Lower leg skin (tissue), 4 donors: ENCODE data around the gene GMCL2. TPM values are rescaled to one million over a fixed set of nuclear protein-coding genes. Genes with fewer than 3 reads are reported as not detected.

Source experiments
- DNase-seq, 2 donors: peaks; one replicate each; pipeline ENCODE4 v3.0.0-alpha.2; 2019; ENCODE audit warnings: low spot score in 2 of 2
- H3K4me3 ChIP-seq: fragments of 200-600 bp; sonication (generic); 2 replicates; pipeline ENCODE4 v1.5.1; 2017; ENCODE audit warnings: mild to moderate bottlenecking, low read depth; ENCODE audit not compliant: poor library complexity, severe bottlenecking
- POLR2A ChIP-seq, 2 donors: fragments of 450-650 bp; IDR thresholded peaks; one replicate each; pipeline ENCODE4 v1.6.1; 2016 to 2017; ENCODE audit warnings: antibody characterized with exemption in 2 of 2, mild to moderate bottlenecking in 1 of 2, moderate library complexity in 1 of 2
- WGBS, 2 donors: methylation state at CpG; one replicate each; pipeline ENCODE4 v1.1.5; 2018; 5-methylcytosine and 5-hydroxymethylcytosine counted together
- intact Hi-C: fragments of 100-400 bp; cut with DNase I; formaldehyde crosslinking; loops from one replicate; pipeline ENCODE4 v1.15.0; 2023; ENCODE audit warnings: low total_unique reads
- total RNA-seq, 4 donors: library from RNA; depleted of rRNA; stranded (reverse); fragments of >200 nt; gene quantifications; one replicate each; pipeline ENCODE4 v1.1.0, GENCODE V29; 2016
- TF ChIP-seq, protein P1 (sequence below), 3 donors: fragments of 450-650 bp; IDR thresholded peaks; one replicate each; pipeline ENCODE4 v1.5.1; 2016; ENCODE audit warnings: antibody characterized with exemption in 3 of 3, mild to moderate bottlenecking in 3 of 3, moderate library complexity in 2 of 3

GMCL2 gene
- total RNA-seq, 4 donors from 2014 or later: not detected

DNA sequence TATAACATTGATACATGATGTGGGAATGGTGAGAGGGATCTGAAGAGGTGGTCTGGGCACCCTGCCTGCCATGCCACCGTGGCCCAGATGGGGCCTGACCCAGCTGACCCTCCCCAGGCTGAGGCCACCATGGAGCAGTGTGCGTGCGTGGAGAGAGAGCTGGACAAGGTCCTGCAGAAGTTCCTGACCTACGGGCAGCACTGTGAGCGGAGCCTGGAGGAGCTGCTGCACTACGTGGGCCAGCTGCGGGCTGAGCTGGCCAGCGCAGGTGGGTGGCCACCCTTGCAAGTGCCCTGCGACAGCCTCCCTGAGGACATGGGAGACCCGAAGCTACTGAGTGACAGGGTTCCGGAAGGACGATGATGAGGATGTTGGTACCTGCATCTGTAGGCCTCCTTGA, 49.2 kb downstream of the GMCL2 start:
- TF ChIP-seq, protein P1, sequence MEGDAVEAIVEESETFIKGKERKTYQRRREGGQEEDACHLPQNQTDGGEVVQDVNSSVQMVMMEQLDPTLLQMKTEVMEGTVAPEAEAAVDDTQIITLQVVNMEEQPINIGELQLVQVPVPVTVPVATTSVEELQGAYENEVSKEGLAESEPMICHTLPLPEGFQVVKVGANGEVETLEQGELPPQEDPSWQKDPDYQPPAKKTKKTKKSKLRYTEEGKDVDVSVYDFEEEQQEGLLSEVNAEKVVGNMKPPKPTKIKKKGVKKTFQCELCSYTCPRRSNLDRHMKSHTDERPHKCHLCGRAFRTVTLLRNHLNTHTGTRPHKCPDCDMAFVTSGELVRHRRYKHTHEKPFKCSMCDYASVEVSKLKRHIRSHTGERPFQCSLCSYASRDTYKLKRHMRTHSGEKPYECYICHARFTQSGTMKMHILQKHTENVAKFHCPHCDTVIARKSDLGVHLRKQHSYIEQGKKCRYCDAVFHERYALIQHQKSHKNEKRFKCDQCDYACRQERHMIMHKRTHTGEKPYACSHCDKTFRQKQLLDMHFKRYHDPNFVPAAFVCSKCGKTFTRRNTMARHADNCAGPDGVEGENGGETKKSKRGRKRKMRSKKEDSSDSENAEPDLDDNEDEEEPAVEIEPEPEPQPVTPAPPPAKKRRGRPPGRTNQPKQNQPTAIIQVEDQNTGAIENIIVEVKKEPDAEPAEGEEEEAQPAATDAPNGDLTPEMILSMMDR (IDR thresholded peaks at IDR 0.05): no peak
- no peak for TF ChIP-seq POLR2A (IDR thresholded peaks at IDR 0.05)
- no peak overlapping the region for H3K4me3 ChIP-seq
- WGBS, 2 donors: 85 to 89% methylated on average over 11 to 12 of the region's 12 CpGs
- no peak for DNase-seq
- intact Hi-C loops: no loop called here

DNA sequence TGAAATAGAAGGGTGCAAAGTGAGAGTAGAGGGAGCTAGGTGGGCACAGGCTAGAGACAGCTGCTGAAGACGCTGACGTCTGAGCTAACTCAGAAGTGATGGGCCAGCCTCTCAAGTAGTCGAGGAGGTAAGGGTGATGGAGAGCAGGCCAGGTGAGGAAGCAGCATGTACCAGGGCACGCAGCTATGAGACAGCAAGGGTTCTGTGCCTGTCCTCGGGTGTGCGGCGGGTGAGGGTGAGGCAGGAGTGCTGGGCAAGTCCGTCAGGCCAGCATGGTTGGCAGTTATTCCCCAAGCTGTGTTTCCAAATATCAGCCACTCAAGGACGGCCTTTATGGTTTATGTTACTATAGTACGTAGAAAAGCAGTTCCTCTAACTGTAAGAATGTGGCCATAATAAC, 50.2 kb downstream of the GMCL2 start:
- H3K4me3 ChIP-seq: no peak overlapping the region
- 81% methylated on average over 10 of the region's 10 CpGs for WGBS, 2 donors
- DNase-seq: no peak
- intact Hi-C loops: no loop called here
- TF ChIP-seq POLR2A (IDR thresholded peaks at IDR 0.05): no peak
- TF ChIP-seq, protein P1 (IDR thresholded peaks at IDR 0.05): no peak

Other genes starting within 250 kb of the GMCL2 start
- gene PROP1, start 191.1 kb downstream of the GMCL2 start, total RNA-seq: not detected
- gene N4BP3, start 73.8 kb downstream of the GMCL2 start, total RNA-seq: 10 to 100 TPM; 17.6 to 26.3 (median 19.1) TPM
- 10 to 100 TPM; 47.4 to 83.2 (median 56.2) TPM for gene RMND5B, start 56.4 kb downstream of the GMCL2 start, total RNA-seq
- 100 to 1,000 TPM; 169 to 210 (median 199) TPM for gene NHP2, start 33.5 kb downstream of the GMCL2 start, total RNA-seq
- gene HNRNPAB, start 17.2 kb upstream of the GMCL2 start, total RNA-seq: 100 to 1,000 TPM in 2 of 4 donors, 10 to 100 TPM in 2; 76.4 to 124 (median 102) TPM
- gene PHYKPL, start 45.4 kb upstream of the GMCL2 start, total RNA-seq: 10 to 100 TPM; 29.3 to 45.7 (median 31.8) TPM